ENCODE measurements around the gene ADAM8. TPM values are rescaled to one million over a fixed set of nuclear protein-coding genes. Genes with fewer than 3 reads are reported as not detected.

ADAM8 gene
- total and polyA plus RNA-seq, 2 of the 4 experiments (the other 2 are of a cell fraction), result under 0.01 to 0.74 TPM

GRCh38 chr10:133242611-133243356 lies 33.9 kb downstream of the ADAM8 start:
- ATAC-seq (ENCODE audit: low read depth) (no peak), DNase-seq (peak; percentile 56)
- no peak overlapping the region for H3K27ac ChIP-seq (ENCODE audit: insufficient read depth, low read length)
- H3K18ac ChIP-seq (ENCODE audit: low read depth, low read length), result no peak overlapping the region
- WGBS, 2 experiments (ENCODE audit: extremely low coverage in 2 of 2, insufficient read length in 1 of 2), result 69% methylated on average over 17 of the region's 27 CpGs; no CpG with 5 or more reads in 1 of the 2 experiments
- no peak overlapping the region for H2BK120ac ChIP-seq (ENCODE audit: low read depth, low read length)
- H2AK5ac ChIP-seq (ENCODE audit: low read depth, low read length), result no peak overlapping the region
- dilution Hi-C loops (cut with HindIII; ENCODE audit: low sequenced_read_pairs, unreplicated experiment), result no loop called here
- no peaks in the 10 kb centered on the region for H3K79me1 ChIP-seq (ENCODE audit: low read depth in 1 of 2, low read length in 2 of 2)
- peak overlapping the region; percentile 40 for H2AFZ ChIP-seq (replicated peaks; ENCODE audit: low read length, poor library complexity)
- no peak overlapping the region for H2BK20ac ChIP-seq (ENCODE audit: low read depth, low read length)
- no peak overlapping the region for H4K5ac ChIP-seq (ENCODE audit: low read depth, low read length)
- TF ChIP-seq, protein P1, sequence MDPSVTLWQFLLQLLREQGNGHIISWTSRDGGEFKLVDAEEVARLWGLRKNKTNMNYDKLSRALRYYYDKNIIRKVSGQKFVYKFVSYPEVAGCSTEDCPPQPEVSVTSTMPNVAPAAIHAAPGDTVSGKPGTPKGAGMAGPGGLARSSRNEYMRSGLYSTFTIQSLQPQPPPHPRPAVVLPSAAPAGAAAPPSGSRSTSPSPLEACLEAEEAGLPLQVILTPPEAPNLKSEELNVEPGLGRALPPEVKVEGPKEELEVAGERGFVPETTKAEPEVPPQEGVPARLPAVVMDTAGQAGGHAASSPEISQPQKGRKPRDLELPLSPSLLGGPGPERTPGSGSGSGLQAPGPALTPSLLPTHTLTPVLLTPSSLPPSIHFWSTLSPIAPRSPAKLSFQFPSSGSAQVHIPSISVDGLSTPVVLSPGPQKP (IDR thresholded peaks at IDR 0.05; ENCODE audit: borderline replicate concordance, low read depth, low read length), result no peak
- TF ChIP-seq RCOR1 (IDR thresholded peaks at IDR 0.05; ENCODE audit: insufficient replicate concordance, low read length) (no peak), FOS (IDR thresholded peaks at IDR 0.05; ENCODE audit: low read depth, low read length) (peak; percentile 28; the same call in 1 of the 2 replicates), MAFK (IDR thresholded peaks at IDR 0.05; ENCODE audit: low read depth, low read length) (no peak), BHLHE40 (IDR thresholded peaks at IDR 0.05; ENCODE audit: low read depth, low read length) (peak; percentile 98), SMC3 (IDR thresholded peaks at IDR 0.05; ENCODE audit: low read depth, low read length) (no peak), RAD21 (IDR thresholded peaks at IDR 0.05; ENCODE audit: low read length) (no peak), MXI1 (IDR thresholded peaks at IDR 0.05; ENCODE audit: borderline replicate concordance, low read depth, low read length) (peak; percentile 62; the same call in 1 of the 2 replicates), USF2 (IDR thresholded peaks at IDR 0.05; ENCODE audit: low read depth, low read length) (peak; percentile 97)
- no peak overlapping the region for H2AK9ac ChIP-seq (replicated peaks; ENCODE audit: low read depth, low read length, poor library complexity)
- in situ Hi-C loops (cut with MboI; ENCODE audit: low sequenced_read_pairs), result no loop called here
- no TSS peak for BruUV-seq (replicated peaks)
- no peak overlapping the region for H3K9ac ChIP-seq (ENCODE audit: low read depth, low read length)
- H2BK15ac ChIP-seq (ENCODE audit: low read depth, low read length), result no peak overlapping the region
- H3K36me3 ChIP-seq (ENCODE audit: control insufficient read depth, insufficient read depth, low read length), result no peaks in the 10 kb centered on the region
- ChIA-PET CTCF (no interaction called here), POLR2A (ENCODE audit: unreplicated experiment) (no interaction called here)
- H2BK5ac ChIP-seq (ENCODE audit: low read depth, low read length, poor library complexity, severe bottlenecking), result no peak overlapping the region
- H3K56ac ChIP-seq (ENCODE audit: extremely low read depth, insufficient read depth, low read length), result no peak overlapping the region
- H4K91ac ChIP-seq (ENCODE audit: insufficient read depth, low read depth, low read length), result no peak overlapping the region
- no peak overlapping the region for H3K4me3 ChIP-seq (ENCODE audit: insufficient read depth, low read depth, low read length)
- peaks cover 4% of the 10 kb centered on the region for H3K9me1 ChIP-seq (ENCODE audit: insufficient read depth, low read length)
- H3K4me2 ChIP-seq (ENCODE audit: low read depth, low read length), result no peak overlapping the region
- no peak overlapping the region; the same call in 1 of the 2 replicates for H3K23ac ChIP-seq (ENCODE audit: low read depth, low read length)
- intact Hi-C loops (cut with micrococcal nuclease), result no loop called here
- no peak overlapping the region; a peak in 1 of 4 replicates for H4K8ac ChIP-seq (ENCODE audit: low read depth in 2 of 2, low read length in 2 of 2)
- H3K14ac ChIP-seq (replicated peaks; ENCODE audit: low read depth, low read length), result no peak overlapping the region
- H4K20me1 ChIP-seq (ENCODE audit: insufficient read depth, low read length), result no peaks in the 10 kb centered on the region; the same call in 1 of the 2 replicates
- peaks cover 41% of the 10 kb centered on the region for H3K27me3 ChIP-seq (ENCODE audit: control insufficient read depth, insufficient read depth, low read length)
- no peaks in the 10 kb centered on the region for H3K9me3 ChIP-seq (ENCODE audit: control insufficient read depth, insufficient read depth, low read length)
- H3K4me1 ChIP-seq (ENCODE audit: control insufficient read depth, insufficient read depth, low read length), result no peaks in the 10 kb centered on the region
- H3K4ac ChIP-seq (ENCODE audit: low read depth, low read length), result 0 out of 2 replicates have a peak overlapping the region, but pooled peaks have one; percentile 35
